Skeletal muscle tissue (tissue), 4 donors: ENCODE measurements around the gene CDKAL1. TPM values are rescaled to one million over a fixed set of nuclear protein-coding genes. Genes with fewer than 3 reads are reported as not detected.
"Not testable (repeated sequence)": the region's sequence is repeated elsewhere in the genome, so short reads cannot be mapped to it uniquely, and the experiment has no call there.

Experiments used
- H3K27ac ChIP-seq: one replicate; pipeline ENCODE4 v1.7.0; 2013; ENCODE audit warnings: mild to moderate bottlenecking, low read depth, low read length, inconsistent platforms
- H3K27me3 ChIP-seq, 3 donors: one replicate each; pipeline ENCODE4 v1.7.0; 2013; ENCODE audit warnings: low read length in 3 of 3; ENCODE audit not compliant: control insufficient read depth in 3 of 3, insufficient read depth in 3 of 3
- H3K36me3 ChIP-seq, 3 donors: one replicate each; pipeline ENCODE4 v1.7.0; 2013; ENCODE audit warnings: low read length in 3 of 3; ENCODE audit not compliant: control insufficient read depth in 3 of 3, insufficient read depth in 3 of 3
- H3K4me1 ChIP-seq, 3 donors: one replicate each; pipeline ENCODE4 v1.7.0; 2013; ENCODE audit warnings: low read length in 3 of 3, mild to moderate bottlenecking in 3 of 3; ENCODE audit not compliant: control insufficient read depth in 3 of 3, insufficient read depth in 3 of 3
- H3K4me3 ChIP-seq, 3 donors: one replicate each; pipeline ENCODE4 v1.7.0; 2013; ENCODE audit warnings: low read length in 3 of 3
- H3K9ac ChIP-seq, 3 donors: one replicate each; pipeline ENCODE4 v1.7.0; 2013; ENCODE audit warnings: low read length in 3 of 3, mild to moderate bottlenecking in 3 of 3, moderate library complexity in 2 of 3, low read depth in 1 of 3
- H3K9me3 ChIP-seq, 3 donors: one replicate each; pipeline ENCODE4 v1.7.0; 2013; ENCODE audit warnings: low read length in 3 of 3; ENCODE audit not compliant: control insufficient read depth in 3 of 3
- total RNA-seq: library from RNA; depleted of rRNA; stranded (reverse); fragments of >200 nt; gene quantifications from one replicate; pipeline ENCODE4 v1.2.3, GENCODE V29; 2014
- donor health status: Osteomylitis.

CDKAL1 gene
- total RNA-seq, 1 donor from 2014 or later: 42.8 TPM

- Histone ChIP-seq H3K27me3 (no peaks in the 10 kb centered on the region), H3K9me3 (peaks cover 0 to 1% (median 0%) of the 10 kb centered on the region in 3 donors), H3K9ac (no peak overlapping the region), H3K27ac (no peak overlapping the region), H3K4me3 (no peak overlapping the region), H3K36me3 (no peaks in the 10 kb centered on the region), H3K4me1 (peaks cover 0 to 6% (median 3%) of the 10 kb centered on the region in 3 donors)
Measured at GRCh38 chr6:21182589-21182988, 648.3 kb downstream of the CDKAL1 start.

DNA sequence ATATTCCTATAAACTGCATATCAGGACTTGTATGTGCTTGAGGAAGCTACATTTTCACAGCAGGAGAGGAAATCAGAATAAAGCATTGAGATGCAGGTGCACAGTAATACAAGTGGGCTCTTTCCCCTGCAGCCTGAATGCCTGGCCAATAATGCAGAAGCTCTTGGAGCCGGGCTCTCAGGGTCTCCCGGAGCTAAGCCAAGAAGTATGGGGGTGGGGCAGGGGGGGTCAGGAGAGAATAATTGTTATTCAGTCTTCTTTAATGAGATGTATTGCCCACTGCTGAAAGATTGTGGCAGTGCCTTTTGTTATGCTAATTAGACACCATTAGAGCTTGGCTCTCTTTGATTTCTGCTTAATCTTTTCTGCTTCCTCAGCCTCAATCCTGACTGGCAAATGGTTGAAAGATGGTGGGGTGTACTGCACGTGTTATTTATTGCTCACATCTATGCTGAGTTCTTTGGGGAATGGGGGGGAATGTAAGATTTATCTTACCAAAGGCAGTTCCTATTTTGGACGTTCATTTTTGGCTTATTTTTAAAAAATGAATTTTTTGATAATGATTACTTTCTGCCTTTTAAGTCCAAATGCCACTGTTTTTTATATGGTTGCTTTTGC lies 651.7 kb downstream of the CDKAL1 start:
- Histone ChIP-seq H3K4me3 (no peak overlapping the region), H3K9me3 (peaks cover 0 to under 1% (median 0%) of the 10 kb centered on the region in 3 donors), H3K4me1 (peaks cover 0 to 6% (median 3%) of the 10 kb centered on the region in 3 donors), H3K9ac (no peak overlapping the region), H3K27ac (no peak overlapping the region), H3K36me3 (no peaks in the 10 kb centered on the region), H3K27me3 (no peaks in the 10 kb centered on the region)

DNA sequence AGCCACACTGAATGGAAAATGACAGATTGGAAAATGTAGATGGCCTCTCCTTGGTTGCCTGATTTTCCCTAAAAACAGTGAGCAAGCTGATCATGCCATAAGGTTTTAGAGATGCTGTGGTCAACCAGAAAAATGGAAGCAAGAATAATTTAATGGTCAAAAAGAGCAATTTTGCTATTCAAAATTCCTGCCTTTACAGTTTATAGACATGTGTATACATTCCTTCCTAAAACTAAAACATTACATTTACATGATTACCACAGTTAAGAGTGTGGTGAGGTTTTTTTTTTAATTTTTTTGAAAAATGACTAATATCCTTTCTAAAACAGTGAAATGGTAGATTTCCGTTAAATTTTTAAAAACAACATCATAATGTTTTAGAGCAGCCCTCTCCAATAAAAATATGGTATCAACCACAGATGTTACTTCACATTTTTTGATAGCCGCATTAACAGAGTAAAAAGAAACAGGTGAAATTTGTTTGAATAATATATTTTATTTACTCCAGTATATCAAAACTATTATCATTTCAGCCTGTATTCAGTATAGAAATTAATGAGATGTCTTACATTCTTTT lies 652.3 kb downstream of the CDKAL1 start:
- H3K4me1 ChIP-seq: peaks cover 0 to 6% (median 3%) of the 10 kb centered on the region in 3 donors
- no peaks in the 10 kb centered on the region for H3K9me3 ChIP-seq
- H3K4me3 ChIP-seq: no peak overlapping the region
- no peak overlapping the region for H3K27ac ChIP-seq
- no peak overlapping the region for H3K9ac ChIP-seq
- no peaks in the 10 kb centered on the region for H3K36me3 ChIP-seq
- no peaks in the 10 kb centered on the region for H3K27me3 ChIP-seq

- Histone ChIP-seq H3K27me3 (no peaks in the 10 kb centered on the region), H3K36me3 (no peaks in the 10 kb centered on the region), H3K4me3 (no peak overlapping the region), H3K9ac (no peak overlapping the region), H3K27ac (no peak overlapping the region), H3K4me1 (peaks cover 0 to 6% (median 3%) of the 10 kb centered on the region in 3 donors), H3K9me3 (no peaks in the 10 kb centered on the region)
Measured at GRCh38 chr6:21187485-21187884, 653.2 kb downstream of the CDKAL1 start.

- Histone ChIP-seq H3K4me3 (no peak overlapping the region), H3K4me1 (no peaks in the 10 kb centered on the region)
Measured at GRCh38 chr6:21188505-21189223, 654.4 kb downstream of the CDKAL1 start.

GRCh38 chr6:21189759-21190158 lies 655.5 kb downstream of the CDKAL1 start:
- no peak overlapping the region for H3K9ac ChIP-seq
- no peak overlapping the region for H3K27ac ChIP-seq
- no peaks in the 10 kb centered on the region for H3K27me3 ChIP-seq
- H3K36me3 ChIP-seq: no peaks in the 10 kb centered on the region
- H3K9me3 ChIP-seq: no peaks in the 10 kb centered on the region
- H3K4me1 ChIP-seq: no peaks in the 10 kb centered on the region
- no peak overlapping the region for H3K4me3 ChIP-seq

More at GRCh38 chr6:21188505-21189223, 654.4 kb downstream of the CDKAL1 start:
- Histone ChIP-seq H3K27ac (no peak overlapping the region), H3K36me3 (no peaks in the 10 kb centered on the region), H3K9me3 (no peaks in the 10 kb centered on the region), H3K9ac (no peak overlapping the region), H3K27me3 (no peaks in the 10 kb centered on the region)

GRCh38 chr6:21190701-21191100 lies 656.4 kb downstream of the CDKAL1 start:
- H3K36me3 ChIP-seq: no peaks in the 10 kb centered on the region
- no peak overlapping the region for H3K27ac ChIP-seq
- no peaks in the 10 kb centered on the region for H3K27me3 ChIP-seq
- H3K9me3 ChIP-seq: no peaks in the 10 kb centered on the region
- no peak overlapping the region for H3K4me3 ChIP-seq
- H3K4me1 ChIP-seq: no peaks in the 10 kb centered on the region
- no peak overlapping the region for H3K9ac ChIP-seq

GRCh38 chr6:21193790-21194475 lies 659.7 kb downstream of the CDKAL1 start:
- Histone ChIP-seq H3K9ac (no peak overlapping the region), H3K27me3 (no peaks in the 10 kb centered on the region), H3K27ac (no peak overlapping the region), H3K4me3 (no peak overlapping the region), H3K9me3 (no peaks in the 10 kb centered on the region), H3K4me1 (no peaks in the 10 kb centered on the region), H3K36me3 (no peaks in the 10 kb centered on the region)

GRCh38 chr6:21195301-21195700 lies 661.0 kb downstream of the CDKAL1 start:
- not testable (repeated sequence) for H3K4me1 ChIP-seq, H3K27ac ChIP-seq, H3K9ac ChIP-seq, H3K36me3 ChIP-seq, H3K9me3 ChIP-seq, H3K27me3 ChIP-seq, H3K4me3 ChIP-seq
